Transverse colon (tissue), 4 donors: Measurements from ENCODE around the gene C4orf51. TPM values are rescaled to one million over a fixed set of nuclear protein-coding genes. Genes with fewer than 3 reads are reported as not detected.

ENCODE experiments used
- DNase-seq: peaks from one replicate; pipeline ENCODE4 v3.0.0-alpha.2; 2019
- H3K27ac ChIP-seq, 4 donors: fragments of 200-600 bp; sonication (generic); 2 replicates each; pipeline ENCODE4 v1.5.1; 2016 to 2018; ENCODE audit warnings: inconsistent platforms in 4 of 4
- H3K27me3 ChIP-seq: fragments of 200-600 bp; sonication (generic); 2 replicates; pipeline ENCODE4 v1.5.1; 2017; ENCODE audit warnings: inconsistent platforms
- H3K36me3 ChIP-seq, 4 donors: fragments of 200-600 bp; sonication (generic); 2 replicates each; pipeline ENCODE4 v1.5.1; 2017 to 2019; ENCODE audit warnings: inconsistent platforms in 4 of 4
- H3K4me1 ChIP-seq, 4 donors: fragments of 200-600 bp; sonication (generic); 2 replicates each; pipeline ENCODE4 v1.5.1; 2017 to 2020; ENCODE audit warnings: inconsistent platforms in 4 of 4
- H3K4me3 ChIP-seq, 4 donors: fragments of 200-600 bp; sonication (generic); 1 replicate in 1 of 4; 2 replicates in 3 of 4; pipeline versions ENCODE4 v1.5.1 to v1.6.1; 2017 to 2019; ENCODE audit warnings: inconsistent platforms in 4 of 4
- H3K9me3 ChIP-seq, 2 donors: fragments of 200-600 bp; sonication (generic); 2 replicates each; pipeline ENCODE4 v1.5.1; 2017 to 2019; ENCODE audit warnings: inconsistent platforms in 2 of 2
- CTCF ChIP-seq, 5 experiments: fragments of 200-600 bp in 3 of 5; fragments of 450-650 bp in 2 of 5; sonication (generic) in 3 of 5; IDR thresholded peaks; 1 replicate in 2 of 5; 2 replicates in 3 of 5; pipeline ENCODE4 v1.5.1; 2016 to 2017; ENCODE audit warnings: antibody characterized with exemption in 5 of 5, inconsistent platforms in 3 of 5, mild to moderate bottlenecking in 2 of 5, moderate library complexity in 1 of 5
- EP300 ChIP-seq: sonication (generic); formaldehyde crosslinking; IDR thresholded peaks from one replicate; pipeline ENCODE4 v1.6.1; 2017; ENCODE audit warnings: antibody characterized with exemption, low read depth
- POLR2A ChIP-seq: fragments of 450-650 bp; IDR thresholded peaks from one replicate; pipeline ENCODE4 v1.6.1; 2016; ENCODE audit warnings: antibody characterized with exemption, mild to moderate bottlenecking, moderate library complexity
- POLR2AphosphoS5 ChIP-seq, 3 donors: sonication (generic); formaldehyde crosslinking; IDR thresholded peaks; one replicate each; pipeline ENCODE4 v1.6.1; 2016; ENCODE audit warnings: antibody characterized with exemption in 3 of 3
- WGBS, 2 donors: methylation state at CpG; one replicate each; pipeline ENCODE4 v1.1.5; 2018; ENCODE audit warnings: low coverage in 1 of 2; 5-methylcytosine and 5-hydroxymethylcytosine counted together
- in situ Hi-C, 4 donors: fragments of 200-750 bp; cut with MboI; loops; one replicate each; pipeline versions ENCODE4 v1.15.0 to v1.15.1; 2017; ENCODE audit warnings: low sequenced_read_pairs in 3 of 4, low pct_ligation_motif_present in 1 of 4, low pct_unique_long_range_greater_than_20kb in 1 of 4
- intact Hi-C: fragments of 100-400 bp; cut with DNase I; formaldehyde crosslinking; loops from one replicate; pipeline ENCODE4 v1.15.1; 2023; ENCODE audit warnings: low total_unique reads
- total RNA-seq, 4 donors: library from RNA; depleted of rRNA; stranded (reverse); fragments of >200 nt; gene quantifications; one replicate each; pipeline ENCODE4 v1.1.0, GENCODE V29; 2016

The C4orf51 gene
- total RNA-seq, 4 donors from 2014 or later = not detected

DNA sequence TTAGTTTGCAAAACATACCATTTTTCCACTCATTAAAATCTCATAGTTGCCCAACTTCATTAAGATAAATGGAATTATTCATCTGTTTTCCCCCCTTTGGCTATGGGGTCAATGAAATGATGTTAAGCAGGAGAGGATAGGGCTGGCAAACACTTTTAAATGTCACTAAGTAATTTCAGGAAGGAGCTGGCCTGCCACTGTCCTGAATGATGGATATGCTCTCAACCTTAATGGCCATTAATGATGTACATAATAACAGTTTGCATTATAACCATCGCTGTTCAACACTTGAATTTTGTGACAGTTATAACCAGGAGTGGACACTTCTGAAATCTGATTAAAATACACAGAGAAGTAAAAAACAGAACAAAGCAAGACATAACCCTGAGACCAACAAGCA is 77.2 kb downstream of the C4orf51 start:
- no peaks in the 10 kb centered on the region for H3K27me3 ChIP-seq
- intact Hi-C loops (no loop called here), in situ Hi-C loops (no loop called here)
- WGBS, 2 donors = 71 to 88% methylated on average over 1 of the region's 1 CpG
- H3K36me3 ChIP-seq = peaks cover 0 to 14% (median 5%) of the 10 kb centered on the region in 4 donors
- no peak overlapping the region for H3K4me3 ChIP-seq
- TF ChIP-seq EP300 = no peak
- no peak for TF ChIP-seq POLR2A
- no peaks in the 10 kb centered on the region for H3K9me3 ChIP-seq
- DNase-seq = no peak
- no peaks in the 10 kb centered on the region for H3K4me1 ChIP-seq
- no peak overlapping the region for H3K27ac ChIP-seq

GRCh38 chr4:145760176-145760575 is 80.2 kb downstream of the C4orf51 start:
- H3K9me3 ChIP-seq = no peaks in the 10 kb centered on the region
- 94% methylated on average over 5 to 8 of the region's 8 CpGs for WGBS, 2 donors
- in situ Hi-C loops = no loop called here
- H3K4me1 ChIP-seq = no peaks in the 10 kb centered on the region
- no peak for DNase-seq
- intact Hi-C loops = no loop called here
- H3K27ac ChIP-seq = no peak overlapping the region
- no peaks in the 10 kb centered on the region for H3K27me3 ChIP-seq
- peaks cover 0 to 27% (median 9%) of the 10 kb centered on the region in 4 donors for H3K36me3 ChIP-seq
- H3K4me3 ChIP-seq = no peak overlapping the region
- no peak for TF ChIP-seq EP300
- no peak for TF ChIP-seq POLR2A
- no peak for TF ChIP-seq POLR2AphosphoS5 (IDR thresholded peaks at IDR 0.05)
- TF ChIP-seq CTCF (IDR thresholded peaks at IDR 0.05) = no peak

GRCh38 chr4:145760961-145761929 is 81.3 kb downstream of the C4orf51 start:
- H3K4me1 ChIP-seq = no peaks in the 10 kb centered on the region
- in situ Hi-C loops (no loop called here), intact Hi-C loops (no loop called here)
- TF ChIP-seq EP300 (no peak), POLR2AphosphoS5 (IDR thresholded peaks at IDR 0.05) (no peak), POLR2A (no peak), CTCF (IDR thresholded peaks at IDR 0.05) (no peak)
- DNase-seq = no peak
- WGBS, 2 donors = 97 to 100% methylated on average over 7 to 46 of the region's 49 CpGs
- no peak overlapping the region for H3K4me3 ChIP-seq
- no peak overlapping the region for H3K27ac ChIP-seq
- no peaks in the 10 kb centered on the region for H3K9me3 ChIP-seq
- no peaks in the 10 kb centered on the region for H3K27me3 ChIP-seq
- H3K36me3 ChIP-seq = peaks cover 0 to 32% (median 11%) of the 10 kb centered on the region in 4 donors

DNA sequence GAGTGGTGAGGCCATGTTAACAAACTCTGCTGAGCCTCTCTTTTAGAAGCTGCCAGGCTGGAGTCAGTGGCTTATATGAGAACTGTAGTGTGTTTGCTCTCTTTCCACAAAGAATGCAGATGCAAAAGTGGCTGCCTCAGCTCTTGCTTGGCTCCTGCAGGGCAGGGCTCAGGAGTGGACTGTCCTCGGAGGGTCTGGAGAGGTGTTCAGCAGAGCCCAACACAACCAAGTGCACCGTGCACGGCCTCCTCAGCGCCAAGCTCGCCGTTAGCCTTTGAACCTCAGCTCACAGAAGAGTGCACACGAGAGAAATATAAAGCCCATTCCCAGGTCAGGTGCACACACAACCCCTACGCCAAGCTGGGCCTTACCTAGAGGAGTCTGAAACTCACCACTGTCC is 82.8 kb downstream of the C4orf51 start:
- Histone ChIP-seq H3K9me3 (no peaks in the 10 kb centered on the region), H3K27me3 (no peaks in the 10 kb centered on the region), H3K4me1 (no peaks in the 10 kb centered on the region), H3K4me3 (no peak overlapping the region), H3K36me3 (peaks cover 0 to 32% (median 11%) of the 10 kb centered on the region in 4 donors), H3K27ac (no peak overlapping the region)
- in situ Hi-C loops = no loop called here
- intact Hi-C loops = no loop called here
- no peak for DNase-seq
- TF ChIP-seq EP300 (no peak), CTCF (IDR thresholded peaks at IDR 0.05) (no peak), POLR2AphosphoS5 (IDR thresholded peaks at IDR 0.05) (no peak), POLR2A (no peak)
- 94% methylated on average over 8 of the region's 8 CpGs; no CpG with 5 or more reads in 1 of the 2 donors for WGBS, 2 donors
